ENCODE measurements around the gene PLOD1.

DNA sequence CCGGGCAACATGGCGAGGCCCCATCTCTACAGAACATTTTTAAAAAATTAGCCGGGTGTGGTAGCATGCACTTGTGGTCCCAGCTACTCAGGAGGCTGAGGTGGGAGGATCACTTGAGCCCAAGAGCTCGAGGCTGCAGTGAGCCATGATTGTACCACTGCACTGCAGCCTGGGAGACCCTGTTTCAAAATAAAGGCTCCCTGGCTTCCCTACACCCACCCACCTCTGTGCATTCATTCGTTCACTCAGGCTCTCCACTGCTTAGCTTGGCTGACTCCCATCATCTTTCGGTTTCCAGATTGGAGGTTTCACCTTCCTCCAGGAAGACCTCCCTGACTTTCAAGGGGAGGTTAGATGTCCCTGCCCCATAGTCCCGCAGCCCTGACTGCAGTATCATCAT, 22.5 kb upstream of the PLOD1 start:
- TF ChIP-seq, protein P1, sequence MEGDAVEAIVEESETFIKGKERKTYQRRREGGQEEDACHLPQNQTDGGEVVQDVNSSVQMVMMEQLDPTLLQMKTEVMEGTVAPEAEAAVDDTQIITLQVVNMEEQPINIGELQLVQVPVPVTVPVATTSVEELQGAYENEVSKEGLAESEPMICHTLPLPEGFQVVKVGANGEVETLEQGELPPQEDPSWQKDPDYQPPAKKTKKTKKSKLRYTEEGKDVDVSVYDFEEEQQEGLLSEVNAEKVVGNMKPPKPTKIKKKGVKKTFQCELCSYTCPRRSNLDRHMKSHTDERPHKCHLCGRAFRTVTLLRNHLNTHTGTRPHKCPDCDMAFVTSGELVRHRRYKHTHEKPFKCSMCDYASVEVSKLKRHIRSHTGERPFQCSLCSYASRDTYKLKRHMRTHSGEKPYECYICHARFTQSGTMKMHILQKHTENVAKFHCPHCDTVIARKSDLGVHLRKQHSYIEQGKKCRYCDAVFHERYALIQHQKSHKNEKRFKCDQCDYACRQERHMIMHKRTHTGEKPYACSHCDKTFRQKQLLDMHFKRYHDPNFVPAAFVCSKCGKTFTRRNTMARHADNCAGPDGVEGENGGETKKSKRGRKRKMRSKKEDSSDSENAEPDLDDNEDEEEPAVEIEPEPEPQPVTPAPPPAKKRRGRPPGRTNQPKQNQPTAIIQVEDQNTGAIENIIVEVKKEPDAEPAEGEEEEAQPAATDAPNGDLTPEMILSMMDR (IDR thresholded peaks at IDR 0.05) = no peak
- no peak for TF ChIP-seq POLR2A (IDR thresholded peaks at IDR 0.05)

Measured in uterus (tissue), 2 donors.